ENCODE measurements around the gene MYBPHL.

The MYBPHL gene

GRCh38 chr1:109263597-109264378, 43.0 kb downstream of the MYBPHL start:
- no peak for TF ChIP-seq POLR2AphosphoS5 (IDR thresholded peaks at IDR 0.05; ENCODE audit: low read depth, low read length)
- TF ChIP-seq FOXP2 (optimal IDR thresholded peaks at IDR 0.05; ENCODE audit: borderline replicate concordance, extremely low read depth, extremely low read length, insufficient read depth), result peak; percentile 92
- TF ChIP-seq SIN3A (IDR thresholded peaks at IDR 0.05; ENCODE audit: borderline replicate concordance, insufficient read depth, low read length), result no peak
- 0 out of 4 replicates have a peak, but pooled peaks of 1 of the 2 experiments have one; percentile 9 for TF ChIP-seq REST (IDR thresholded peaks at IDR 0.05; ENCODE audit: insufficient read depth in 1 of 2, low read depth in 2 of 2, low read length in 2 of 2)

- TF ChIP-seq FOXP2 (optimal IDR thresholded peaks at IDR 0.05; ENCODE audit: borderline replicate concordance, extremely low read depth, extremely low read length, insufficient read depth) (no peak), SIN3A (IDR thresholded peaks at IDR 0.05; ENCODE audit: borderline replicate concordance, insufficient read depth, low read length) (no peak), TAF1 (IDR thresholded peaks at IDR 0.05; ENCODE audit: borderline replicate concordance, insufficient read depth, low read length) (no peak), POLR2AphosphoS5 (IDR thresholded peaks at IDR 0.05; ENCODE audit: low read depth, low read length) (no peak), REST (IDR thresholded peaks at IDR 0.05; ENCODE audit: insufficient read depth in 1 of 2, low read depth in 2 of 2, low read length in 2 of 2) (no peak)
Measured at GRCh38 chr1:109263234-109263596, 43.6 kb downstream of the MYBPHL start.

- TF ChIP-seq TAF1 (IDR thresholded peaks at IDR 0.05; ENCODE audit: borderline replicate concordance, insufficient read depth, low read length) (no peak), FOXP2 (optimal IDR thresholded peaks at IDR 0.05; ENCODE audit: borderline replicate concordance, extremely low read depth, extremely low read length, insufficient read depth) (no peak), SIN3A (IDR thresholded peaks at IDR 0.05; ENCODE audit: borderline replicate concordance, insufficient read depth, low read length) (no peak)
Measured at GRCh38 chr1:109262231-109263055, 44.4 kb downstream of the MYBPHL start.

GRCh38 chr1:109261578-109261977, 45.2 kb downstream of the MYBPHL start:
- TF ChIP-seq REST (IDR thresholded peaks at IDR 0.05; ENCODE audit: insufficient read depth in 1 of 2, low read depth in 2 of 2, low read length in 2 of 2) (no peak), TAF1 (IDR thresholded peaks at IDR 0.05; ENCODE audit: borderline replicate concordance, insufficient read depth, low read length) (no peak), POLR2AphosphoS5 (IDR thresholded peaks at IDR 0.05; ENCODE audit: low read depth, low read length) (no peak), FOXP2 (optimal IDR thresholded peaks at IDR 0.05; ENCODE audit: borderline replicate concordance, extremely low read depth, extremely low read length, insufficient read depth) (no peak), SIN3A (IDR thresholded peaks at IDR 0.05; ENCODE audit: borderline replicate concordance, insufficient read depth, low read length) (no peak)

- TF ChIP-seq TAF1 (IDR thresholded peaks at IDR 0.05; ENCODE audit: borderline replicate concordance, insufficient read depth, low read length) (no peak), SIN3A (IDR thresholded peaks at IDR 0.05; ENCODE audit: borderline replicate concordance, insufficient read depth, low read length) (no peak), FOXP2 (optimal IDR thresholded peaks at IDR 0.05; ENCODE audit: borderline replicate concordance, extremely low read depth, extremely low read length, insufficient read depth) (no peak), POLR2AphosphoS5 (IDR thresholded peaks at IDR 0.05; ENCODE audit: low read depth, low read length) (no peak), REST (IDR thresholded peaks at IDR 0.05; ENCODE audit: insufficient read depth in 1 of 2, low read depth in 2 of 2, low read length in 2 of 2) (no peak)
Measured at GRCh38 chr1:109261006-109261405, 45.8 kb downstream of the MYBPHL start.
